ENCODE data around the gene NECAB2.
A peak's percentile ranks its signal among the peaks of the same experiment; 100 is the strongest.

- TF ChIP-seq YY1 (IDR thresholded peaks at IDR 0.05; ENCODE audit: low read depth, low read length) (no peak), CTCF (IDR thresholded peaks at IDR 0.05; ENCODE audit: control extremely low read depth in 1 of 3, insufficient read depth in 1 of 3, low read depth in 1 of 3, low read length in 3 of 3) (peak in 2 of 3 experiments; percentile 6 to 9; a peak in 2 of 4 replicates), SP1 (IDR thresholded peaks at IDR 0.05; ENCODE audit: low read depth, low read length) (no peak), RAD21 (IDR thresholded peaks at IDR 0.05 in 1 of 2, conservative IDR thresholded peaks at IDR 0.05 in 1 of 2; ENCODE audit: low read depth in 2 of 2, low read length in 2 of 2) (no peak), USF2 (IDR thresholded peaks at IDR 0.05; ENCODE audit: low read length) (no peak), POLR2A (IDR thresholded peaks at IDR 0.05; ENCODE audit: control extremely low read depth in 1 of 2, low read depth in 2 of 2, low read length in 2 of 2) (no peak), TBP (IDR thresholded peaks at IDR 0.05; ENCODE audit: low read depth, low read length) (no peak), EZH2 (IDR thresholded peaks at IDR 0.05; ENCODE audit: low read depth, low read length, severe bottlenecking) (no peak), BRCA1 (IDR thresholded peaks at IDR 0.05; ENCODE audit: low read depth, low read length) (no peak), POLR2AphosphoS5 (IDR thresholded peaks at IDR 0.05; ENCODE audit: low read depth, low read length) (no peak), EP300 (IDR thresholded peaks at IDR 0.05; ENCODE audit: borderline replicate concordance in 1 of 2, low read depth in 2 of 2, low read length in 2 of 2) (no peak), CREB1 (IDR thresholded peaks at IDR 0.05) (no peak), RNF2 (IDR thresholded peaks at IDR 0.05; ENCODE audit: borderline replicate concordance, low read depth, low read length, missing control alignments, poor library complexity, severe bottlenecking) (no peak)
These were observed 35.7 kb upstream of the NECAB2 start for GRCh38 chr16:83932304-83932703.
